B cell (primary cell): ENCODE results near the gene ZNF445.

ENCODE experiments used
- EZH2 ChIP-seq: IDR thresholded peaks from 2 replicates; pipeline ENCODE4 v1.6.1; 2012; ENCODE audit warnings: borderline replicate concordance, low read depth, mild to moderate bottlenecking, moderate library complexity, low read length; ENCODE audit not compliant: insufficient read depth, poor library complexity, severe bottlenecking
- TF ChIP-seq, protein P1 (sequence below): fragments of 200-600 bp; IDR thresholded peaks from one replicate; pipeline ENCODE4 v1.8.0; 2022; ENCODE audit warnings: antibody characterized with exemption, mild to moderate bottlenecking

DNA sequence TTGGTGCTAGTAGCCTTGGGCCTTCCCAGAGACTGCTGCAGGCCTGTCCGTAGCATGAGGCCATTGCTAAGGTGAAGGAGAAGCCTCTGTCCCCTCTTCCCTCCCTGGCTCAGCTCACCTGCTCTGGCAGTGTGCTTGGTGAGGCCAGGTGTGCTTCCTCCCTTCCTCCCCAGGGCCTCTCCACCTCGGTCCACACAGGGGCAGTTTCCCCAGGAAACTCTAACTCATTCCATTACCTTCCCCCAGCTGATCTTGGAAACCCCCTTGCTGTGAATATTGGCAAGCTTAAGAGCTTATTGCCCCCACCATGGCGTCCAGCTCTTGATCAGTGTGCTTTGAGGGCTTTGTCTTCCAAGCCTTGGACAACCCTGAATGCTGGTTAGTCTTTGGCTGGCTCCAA is 52.7 kb downstream of the ZNF445 start:
- TF ChIP-seq, protein P1, sequence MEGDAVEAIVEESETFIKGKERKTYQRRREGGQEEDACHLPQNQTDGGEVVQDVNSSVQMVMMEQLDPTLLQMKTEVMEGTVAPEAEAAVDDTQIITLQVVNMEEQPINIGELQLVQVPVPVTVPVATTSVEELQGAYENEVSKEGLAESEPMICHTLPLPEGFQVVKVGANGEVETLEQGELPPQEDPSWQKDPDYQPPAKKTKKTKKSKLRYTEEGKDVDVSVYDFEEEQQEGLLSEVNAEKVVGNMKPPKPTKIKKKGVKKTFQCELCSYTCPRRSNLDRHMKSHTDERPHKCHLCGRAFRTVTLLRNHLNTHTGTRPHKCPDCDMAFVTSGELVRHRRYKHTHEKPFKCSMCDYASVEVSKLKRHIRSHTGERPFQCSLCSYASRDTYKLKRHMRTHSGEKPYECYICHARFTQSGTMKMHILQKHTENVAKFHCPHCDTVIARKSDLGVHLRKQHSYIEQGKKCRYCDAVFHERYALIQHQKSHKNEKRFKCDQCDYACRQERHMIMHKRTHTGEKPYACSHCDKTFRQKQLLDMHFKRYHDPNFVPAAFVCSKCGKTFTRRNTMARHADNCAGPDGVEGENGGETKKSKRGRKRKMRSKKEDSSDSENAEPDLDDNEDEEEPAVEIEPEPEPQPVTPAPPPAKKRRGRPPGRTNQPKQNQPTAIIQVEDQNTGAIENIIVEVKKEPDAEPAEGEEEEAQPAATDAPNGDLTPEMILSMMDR = no peak
- TF ChIP-seq EZH2 = no peak
